Stimulated activated memory B cell treated with anti-CD40 and anti-IgM and Interleukin-4, amounts not matched to agents 10 μg/mL and 1 μg/mL and 100 μg/mL, for 72 hours (primary cell): ENCODE measurements around the gene IRF5.
"Not testable (repeated sequence)": the region's sequence is repeated elsewhere in the genome, so short reads cannot be mapped to it uniquely, and the experiment has no call there.

Source experiments
- ATAC-seq: fragments of 150-1000 bp; cut with Tn5 transposase; 2 replicates; pipeline ENCODE4 v1.10.0; 2021
- H3K27ac Mint-ChIP-seq: one replicate; pipeline ENCODE4 v1.8.0; 2022; ENCODE audit warnings: mild to moderate bottlenecking, mixed read lengths
- H3K27me3 Mint-ChIP-seq: one replicate; pipeline ENCODE4 v1.8.0; 2022; ENCODE audit warnings: mixed read lengths
- H3K36me3 Mint-ChIP-seq: one replicate; pipeline ENCODE4 v1.8.0; 2022; ENCODE audit warnings: mixed read lengths
- H3K4me1 Mint-ChIP-seq: one replicate; pipeline ENCODE4 v1.8.0; 2022; ENCODE audit warnings: mixed read lengths
- H3K4me3 Mint-ChIP-seq: one replicate; pipeline ENCODE4 v1.8.0; 2022; ENCODE audit warnings: mild to moderate bottlenecking, moderate library complexity, mixed read lengths
- H3K9me3 Mint-ChIP-seq: one replicate; pipeline ENCODE4 v1.8.0; 2022; ENCODE audit warnings: mixed read lengths

IRF5 gene

GRCh38 chr7:128993419-128993818, 55.7 kb downstream of the IRF5 start:
- Mint-ChIP-seq H3K36me3 (peaks cover 24% of the 10 kb centered on the region), H3K27ac (no peak overlapping the region), H3K4me1 (no peaks in the 10 kb centered on the region)

GRCh38 chr7:128994560-128994959, 56.8 kb downstream of the IRF5 start:
- H3K27me3 Mint-ChIP-seq, H3K4me1 Mint-ChIP-seq, H3K4me3 Mint-ChIP-seq, H3K27ac Mint-ChIP-seq, H3K9me3 Mint-ChIP-seq, ATAC-seq: not testable (repeated sequence)
- peaks cover 18% of the 10 kb centered on the region for H3K36me3 Mint-ChIP-seq

More at GRCh38 chr7:128993419-128993818, 55.7 kb downstream of the IRF5 start:
- Mint-ChIP-seq H3K4me3 (no peak overlapping the region), H3K27me3 (no peaks in the 10 kb centered on the region), H3K9me3 (no peaks in the 10 kb centered on the region)
- ATAC-seq: no peak

- no peak for ATAC-seq
- no peaks in the 10 kb centered on the region for H3K4me1 Mint-ChIP-seq
- no peak overlapping the region for H3K27ac Mint-ChIP-seq
- peaks cover 20% of the 10 kb centered on the region for H3K36me3 Mint-ChIP-seq
- no peaks in the 10 kb centered on the region for H3K27me3 Mint-ChIP-seq
- H3K9me3 Mint-ChIP-seq: no peaks in the 10 kb centered on the region
- no peak overlapping the region for H3K4me3 Mint-ChIP-seq
Measured at GRCh38 chr7:128997181-128997580, 59.5 kb downstream of the IRF5 start.
